HEK293 (cell line): ENCODE measurements around the gene TDP1.

Experiments
- BCL11A ChIP-seq: fragments of 450-650 bp; formaldehyde crosslinking; IDR thresholded peaks from 2 replicates; pipeline ENCODE4 v1.5.1; 2016; ENCODE audit warnings: low read depth, missing biosample characterization, missing genetic modification characterization
- BCL11B ChIP-seq: fragments of 450-650 bp; formaldehyde crosslinking; IDR thresholded peaks from 2 replicates; pipeline ENCODE4 v1.5.1; 2016; ENCODE audit warnings: low read depth, missing biosample characterization, missing genetic modification characterization
- GLI2 ChIP-seq: fragments of 450-650 bp; formaldehyde crosslinking; IDR thresholded peaks from 2 replicates; pipeline ENCODE4; 2017; ENCODE audit warnings: missing biosample characterization, missing genetic modification characterization, low read depth, borderline replicate concordance
- GLIS2 ChIP-seq: fragments of 450-650 bp; formaldehyde crosslinking; IDR thresholded peaks from 2 replicates; pipeline ENCODE4 v1.5.1; 2016; ENCODE audit warnings: missing biosample characterization, missing genetic modification characterization
- HOXC10 ChIP-seq: sonication (generic); formaldehyde crosslinking; IDR thresholded peaks from 2 replicates; pipeline ENCODE4 v1.8.1; 2023; ENCODE audit warnings: mild to moderate bottlenecking, missing genetic modification reagents
- REPIN1 ChIP-seq: fragments of 450-650 bp; formaldehyde crosslinking; IDR thresholded peaks from 2 replicates; pipeline ENCODE4 v1.5.1; 2017; ENCODE audit warnings: missing biosample characterization, missing genetic modification characterization, low read depth
- SP2 ChIP-seq: fragments of 450-650 bp; formaldehyde crosslinking; IDR thresholded peaks from 2 replicates; pipeline ENCODE4 v1.5.1; 2016; ENCODE audit warnings: missing biosample characterization, missing genetic modification characterization
- ZBTB21 ChIP-seq: fragments of 450-650 bp; formaldehyde crosslinking; IDR thresholded peaks from 2 replicates; pipeline ENCODE4 v1.5.1; 2017; ENCODE audit warnings: missing biosample characterization, missing genetic modification characterization
- ZNF112 ChIP-seq: fragments of 450-650 bp; formaldehyde crosslinking; IDR thresholded peaks from 2 replicates; pipeline ENCODE4 v1.5.0; 2017; ENCODE audit warnings: missing biosample characterization, missing genetic modification characterization
- ZNF155 ChIP-seq: fragments of 450-650 bp; formaldehyde crosslinking; IDR thresholded peaks from 2 replicates; pipeline ENCODE4 v1.5.1; 2016; ENCODE audit warnings: missing biosample characterization, missing genetic modification characterization
- ZNF223 ChIP-seq: fragments of 450-650 bp; formaldehyde crosslinking; IDR thresholded peaks from 2 replicates; pipeline ENCODE4 v1.5.1; 2016; ENCODE audit warnings: missing biosample characterization, missing genetic modification characterization
- ZNF23 ChIP-seq: fragments of 450-650 bp; formaldehyde crosslinking; IDR thresholded peaks from 2 replicates; pipeline ENCODE4 v1.5.1; 2016; ENCODE audit warnings: missing biosample characterization, missing genetic modification characterization, borderline replicate concordance
- ZNF24 ChIP-seq: fragments of 450-650 bp; formaldehyde crosslinking; IDR thresholded peaks from 2 replicates; pipeline ENCODE4 v1.5.1; 2016; ENCODE audit warnings: missing biosample characterization, missing genetic modification characterization
- ZNF426 ChIP-seq: fragments of 450-650 bp; formaldehyde crosslinking; IDR thresholded peaks from 2 replicates; pipeline ENCODE4 v1.5.1; 2017; ENCODE audit warnings: missing biosample characterization, missing genetic modification characterization, mild to moderate bottlenecking, inconsistent platforms, moderate library complexity
- ZNF514 ChIP-seq: fragments of 450-650 bp; formaldehyde crosslinking; IDR thresholded peaks from 2 replicates; pipeline ENCODE4 v1.5.1; 2016; ENCODE audit warnings: missing biosample characterization, missing genetic modification characterization
- ZNF585B ChIP-seq: fragments of 450-650 bp; formaldehyde crosslinking; IDR thresholded peaks from 2 replicates; pipeline ENCODE4 v1.5.1; 2016; ENCODE audit warnings: missing biosample characterization, missing genetic modification characterization
- ZNF623 ChIP-seq: fragments of 450-650 bp; formaldehyde crosslinking; IDR thresholded peaks from 2 replicates; pipeline ENCODE4 v1.5.1; 2016; ENCODE audit warnings: missing biosample characterization, missing genetic modification characterization
- ZNF701 ChIP-seq: fragments of 450-650 bp; formaldehyde crosslinking; IDR thresholded peaks from 2 replicates; pipeline ENCODE4 v1.5.1; 2016; ENCODE audit warnings: missing biosample characterization, missing genetic modification characterization
- ZNF768 ChIP-seq: fragments of 450-650 bp; formaldehyde crosslinking; IDR thresholded peaks from 2 replicates; pipeline ENCODE4 v1.5.1; 2018; ENCODE audit warnings: missing biosample characterization, mild to moderate bottlenecking, missing genetic modification characterization
- TF ChIP-seq, protein P1 (sequence below): fragments of 450-650 bp; formaldehyde crosslinking; IDR thresholded peaks from 2 replicates; pipeline ENCODE4 v1.5.1; 2017; ENCODE audit warnings: missing biosample characterization, missing genetic modification characterization
- TF ChIP-seq, protein P2 (sequence below): fragments of 450-650 bp; formaldehyde crosslinking; IDR thresholded peaks from 2 replicates; pipeline ENCODE4 v1.5.1; 2016; ENCODE audit warnings: missing biosample characterization, missing genetic modification characterization
- TF ChIP-seq, protein P3 (sequence below): fragments of 450-650 bp; formaldehyde crosslinking; IDR thresholded peaks from 2 replicates; pipeline ENCODE4 v1.5.1; 2016; ENCODE audit warnings: missing biosample characterization, missing genetic modification characterization, borderline replicate concordance
- TF ChIP-seq, protein P4 (sequence below): fragments of 450-650 bp; formaldehyde crosslinking; IDR thresholded peaks from 2 replicates; pipeline ENCODE4 v1.5.1; 2016; ENCODE audit warnings: missing biosample characterization, missing genetic modification characterization
- TF ChIP-seq, protein P5 (sequence below): fragments of 450-650 bp; IDR thresholded peaks from 2 replicates; pipeline ENCODE4 v1.5.1; 2018; ENCODE audit warnings: missing biosample characterization, missing genetic modification characterization
- TF ChIP-seq, protein P6 (sequence below): fragments of 450-650 bp; formaldehyde crosslinking; IDR thresholded peaks from 2 replicates; pipeline ENCODE4 v1.5.1; 2016; ENCODE audit warnings: missing biosample characterization, missing genetic modification characterization
- TF ChIP-seq, protein P7 (sequence below): fragments of 450-650 bp; formaldehyde crosslinking; IDR thresholded peaks from 2 replicates; pipeline ENCODE4 v1.5.1; 2016; ENCODE audit warnings: missing biosample characterization, missing genetic modification characterization

TDP1 gene

DNA sequence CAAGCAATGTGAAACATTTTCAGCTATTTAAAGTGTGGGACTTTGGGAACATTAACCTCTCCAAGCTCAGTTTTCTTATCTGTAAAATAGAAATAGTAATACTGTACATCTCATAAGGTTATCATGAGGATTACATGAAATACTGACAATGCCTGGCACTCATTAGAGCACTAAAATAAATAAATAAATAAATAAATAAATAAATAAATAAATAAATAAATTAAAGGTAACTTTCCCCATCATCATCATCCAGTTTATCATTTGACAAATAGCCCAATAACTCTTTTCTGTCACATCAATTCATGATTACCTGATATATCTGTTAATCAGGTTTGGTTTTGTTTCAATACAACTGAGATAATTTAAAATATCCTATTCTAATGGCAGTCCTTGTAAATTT is 49.7 kb upstream of the TDP1 start (continued):
- peak; percentile 81; the same call in 1 of the 2 replicates for TF ChIP-seq ZNF514 (tag by site-specific recombination)
- TF ChIP-seq, protein P1, sequence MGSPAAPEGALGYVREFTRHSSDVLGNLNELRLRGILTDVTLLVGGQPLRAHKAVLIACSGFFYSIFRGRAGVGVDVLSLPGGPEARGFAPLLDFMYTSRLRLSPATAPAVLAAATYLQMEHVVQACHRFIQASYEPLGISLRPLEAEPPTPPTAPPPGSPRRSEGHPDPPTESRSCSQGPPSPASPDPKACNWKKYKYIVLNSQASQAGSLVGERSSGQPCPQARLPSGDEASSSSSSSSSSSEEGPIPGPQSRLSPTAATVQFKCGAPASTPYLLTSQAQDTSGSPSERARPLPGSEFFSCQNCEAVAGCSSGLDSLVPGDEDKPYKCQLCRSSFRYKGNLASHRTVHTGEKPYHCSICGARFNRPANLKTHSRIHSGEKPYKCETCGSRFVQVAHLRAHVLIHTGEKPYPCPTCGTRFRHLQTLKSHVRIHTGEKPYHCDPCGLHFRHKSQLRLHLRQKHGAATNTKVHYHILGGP, result no peak
- TF ChIP-seq, protein P2, sequence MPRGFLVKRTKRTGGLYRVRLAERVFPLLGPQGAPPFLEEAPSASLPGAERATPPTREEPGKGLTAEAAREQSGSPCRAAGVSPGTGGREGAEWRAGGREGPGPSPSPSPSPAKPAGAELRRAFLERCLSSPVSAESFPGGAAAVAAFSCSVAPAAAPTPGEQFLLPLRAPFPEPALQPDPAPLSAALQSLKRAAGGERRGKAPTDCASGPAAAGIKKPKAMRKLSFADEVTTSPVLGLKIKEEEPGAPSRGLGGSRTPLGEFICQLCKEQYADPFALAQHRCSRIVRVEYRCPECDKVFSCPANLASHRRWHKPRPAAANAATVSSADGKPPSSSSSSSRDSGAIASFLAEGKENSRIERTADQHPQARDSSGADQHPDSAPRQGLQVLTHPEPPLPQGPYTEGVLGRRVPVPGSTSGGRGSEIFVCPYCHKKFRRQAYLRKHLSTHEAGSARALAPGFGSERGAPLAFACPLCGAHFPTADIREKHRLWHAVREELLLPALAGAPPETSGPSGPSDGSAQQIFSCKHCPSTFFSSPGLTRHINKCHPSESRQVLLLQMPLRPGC, result no peak
- TF ChIP-seq ZNF112 (tag by site-specific recombination), result no peak
- no peak for TF ChIP-seq BCL11A (tag by site-specific recombination)
- TF ChIP-seq ZNF23 (tag by site-specific recombination), result no peak
- TF ChIP-seq ZNF768 (tag by site-specific recombination), result no peak
- no peak for TF ChIP-seq ZNF155
- no peak for TF ChIP-seq ZNF701 (tag by site-specific recombination)
- no peak for TF ChIP-seq GLIS2
- no peak for TF ChIP-seq HOXC10 (CRISPR knock-in tag)
- TF ChIP-seq, protein P3, sequence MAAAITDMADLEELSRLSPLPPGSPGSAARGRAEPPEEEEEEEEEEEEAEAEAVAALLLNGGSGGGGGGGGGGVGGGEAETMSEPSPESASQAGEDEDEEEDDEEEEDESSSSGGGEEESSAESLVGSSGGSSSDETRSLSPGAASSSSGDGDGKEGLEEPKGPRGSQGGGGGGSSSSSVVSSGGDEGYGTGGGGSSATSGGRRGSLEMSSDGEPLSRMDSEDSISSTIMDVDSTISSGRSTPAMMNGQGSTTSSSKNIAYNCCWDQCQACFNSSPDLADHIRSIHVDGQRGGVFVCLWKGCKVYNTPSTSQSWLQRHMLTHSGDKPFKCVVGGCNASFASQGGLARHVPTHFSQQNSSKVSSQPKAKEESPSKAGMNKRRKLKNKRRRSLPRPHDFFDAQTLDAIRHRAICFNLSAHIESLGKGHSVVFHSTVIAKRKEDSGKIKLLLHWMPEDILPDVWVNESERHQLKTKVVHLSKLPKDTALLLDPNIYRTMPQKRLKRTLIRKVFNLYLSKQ, result peak; percentile 98
- no peak for TF ChIP-seq ZNF223 (tag by site-specific recombination)
- TF ChIP-seq ZNF585B (tag by site-specific recombination), result no peak
- peak; percentile 66; the same call in 1 of the 2 replicates for TF ChIP-seq ZBTB21 (tag by site-specific recombination)
- TF ChIP-seq, protein P4, sequence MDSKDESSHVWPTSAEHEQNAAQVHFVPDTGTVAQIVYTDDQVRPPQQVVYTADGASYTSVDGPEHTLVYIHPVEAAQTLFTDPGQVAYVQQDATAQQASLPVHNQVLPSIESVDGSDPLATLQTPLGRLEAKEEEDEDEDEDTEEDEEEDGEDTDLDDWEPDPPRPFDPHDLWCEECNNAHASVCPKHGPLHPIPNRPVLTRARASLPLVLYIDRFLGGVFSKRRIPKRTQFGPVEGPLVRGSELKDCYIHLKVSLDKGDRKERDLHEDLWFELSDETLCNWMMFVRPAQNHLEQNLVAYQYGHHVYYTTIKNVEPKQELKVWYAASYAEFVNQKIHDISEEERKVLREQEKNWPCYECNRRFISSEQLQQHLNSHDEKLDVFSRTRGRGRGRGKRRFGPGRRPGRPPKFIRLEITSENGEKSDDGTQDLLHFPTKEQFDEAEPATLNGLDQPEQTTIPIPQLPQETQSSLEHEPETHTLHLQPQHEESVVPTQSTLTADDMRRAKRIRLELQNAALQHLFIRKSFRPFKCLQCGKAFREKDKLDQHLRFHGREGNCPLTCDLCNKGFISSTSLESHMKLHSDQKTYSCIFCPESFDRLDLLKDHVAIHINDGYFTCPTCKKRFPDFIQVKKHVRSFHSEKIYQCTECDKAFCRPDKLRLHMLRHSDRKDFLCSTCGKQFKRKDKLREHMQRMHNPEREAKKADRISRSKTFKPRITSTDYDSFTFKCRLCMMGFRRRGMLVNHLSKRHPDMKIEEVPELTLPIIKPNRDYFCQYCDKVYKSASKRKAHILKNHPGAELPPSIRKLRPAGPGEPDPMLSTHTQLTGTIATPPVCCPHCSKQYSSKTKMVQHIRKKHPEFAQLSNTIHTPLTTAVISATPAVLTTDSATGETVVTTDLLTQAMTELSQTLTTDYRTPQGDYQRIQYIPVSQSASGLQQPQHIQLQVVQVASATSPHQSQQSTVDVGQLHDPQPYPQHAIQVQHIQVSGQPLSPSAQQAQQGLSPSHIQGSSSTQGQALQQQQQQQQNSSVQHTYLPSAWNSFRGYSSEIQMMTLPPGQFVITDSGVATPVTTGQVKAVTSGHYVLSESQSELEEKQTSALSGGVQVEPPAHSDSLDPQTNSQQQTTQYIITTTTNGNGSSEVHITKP (tag by site-specific recombination), result no peak
- TF ChIP-seq SP2, result no peak
- peak; percentile 52; the same call in 1 of the 2 replicates for TF ChIP-seq GLI2 (tag by site-specific recombination)
- TF ChIP-seq ZNF24 (tag by site-specific recombination), result no peak
- TF ChIP-seq, protein P5, sequence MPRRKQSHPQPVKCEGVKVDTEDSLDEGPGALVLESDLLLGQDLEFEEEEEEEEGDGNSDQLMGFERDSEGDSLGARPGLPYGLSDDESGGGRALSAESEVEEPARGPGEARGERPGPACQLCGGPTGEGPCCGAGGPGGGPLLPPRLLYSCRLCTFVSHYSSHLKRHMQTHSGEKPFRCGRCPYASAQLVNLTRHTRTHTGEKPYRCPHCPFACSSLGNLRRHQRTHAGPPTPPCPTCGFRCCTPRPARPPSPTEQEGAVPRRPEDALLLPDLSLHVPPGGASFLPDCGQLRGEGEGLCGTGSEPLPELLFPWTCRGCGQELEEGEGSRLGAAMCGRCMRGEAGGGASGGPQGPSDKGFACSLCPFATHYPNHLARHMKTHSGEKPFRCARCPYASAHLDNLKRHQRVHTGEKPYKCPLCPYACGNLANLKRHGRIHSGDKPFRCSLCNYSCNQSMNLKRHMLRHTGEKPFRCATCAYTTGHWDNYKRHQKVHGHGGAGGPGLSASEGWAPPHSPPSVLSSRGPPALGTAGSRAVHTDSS (tag by site-specific recombination), result no peak
- TF ChIP-seq BCL11B (tag by site-specific recombination), result no peak
- peak; percentile 84 for TF ChIP-seq ZNF623 (tag by site-specific recombination)
- TF ChIP-seq REPIN1 (tag by site-specific recombination), result no peak
- TF ChIP-seq, protein P6, sequence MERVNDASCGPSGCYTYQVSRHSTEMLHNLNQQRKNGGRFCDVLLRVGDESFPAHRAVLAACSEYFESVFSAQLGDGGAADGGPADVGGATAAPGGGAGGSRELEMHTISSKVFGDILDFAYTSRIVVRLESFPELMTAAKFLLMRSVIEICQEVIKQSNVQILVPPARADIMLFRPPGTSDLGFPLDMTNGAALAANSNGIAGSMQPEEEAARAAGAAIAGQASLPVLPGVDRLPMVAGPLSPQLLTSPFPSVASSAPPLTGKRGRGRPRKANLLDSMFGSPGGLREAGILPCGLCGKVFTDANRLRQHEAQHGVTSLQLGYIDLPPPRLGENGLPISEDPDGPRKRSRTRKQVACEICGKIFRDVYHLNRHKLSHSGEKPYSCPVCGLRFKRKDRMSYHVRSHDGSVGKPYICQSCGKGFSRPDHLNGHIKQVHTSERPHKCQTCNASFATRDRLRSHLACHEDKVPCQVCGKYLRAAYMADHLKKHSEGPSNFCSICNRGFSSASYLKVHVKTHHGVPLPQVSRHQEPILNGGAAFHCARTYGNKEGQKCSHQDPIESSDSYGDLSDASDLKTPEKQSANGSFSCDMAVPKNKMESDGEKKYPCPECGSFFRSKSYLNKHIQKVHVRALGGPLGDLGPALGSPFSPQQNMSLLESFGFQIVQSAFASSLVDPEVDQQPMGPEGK, result no peak
- peak; percentile 98 for TF ChIP-seq ZNF426 (tag by site-specific recombination)
- TF ChIP-seq, protein P7, sequence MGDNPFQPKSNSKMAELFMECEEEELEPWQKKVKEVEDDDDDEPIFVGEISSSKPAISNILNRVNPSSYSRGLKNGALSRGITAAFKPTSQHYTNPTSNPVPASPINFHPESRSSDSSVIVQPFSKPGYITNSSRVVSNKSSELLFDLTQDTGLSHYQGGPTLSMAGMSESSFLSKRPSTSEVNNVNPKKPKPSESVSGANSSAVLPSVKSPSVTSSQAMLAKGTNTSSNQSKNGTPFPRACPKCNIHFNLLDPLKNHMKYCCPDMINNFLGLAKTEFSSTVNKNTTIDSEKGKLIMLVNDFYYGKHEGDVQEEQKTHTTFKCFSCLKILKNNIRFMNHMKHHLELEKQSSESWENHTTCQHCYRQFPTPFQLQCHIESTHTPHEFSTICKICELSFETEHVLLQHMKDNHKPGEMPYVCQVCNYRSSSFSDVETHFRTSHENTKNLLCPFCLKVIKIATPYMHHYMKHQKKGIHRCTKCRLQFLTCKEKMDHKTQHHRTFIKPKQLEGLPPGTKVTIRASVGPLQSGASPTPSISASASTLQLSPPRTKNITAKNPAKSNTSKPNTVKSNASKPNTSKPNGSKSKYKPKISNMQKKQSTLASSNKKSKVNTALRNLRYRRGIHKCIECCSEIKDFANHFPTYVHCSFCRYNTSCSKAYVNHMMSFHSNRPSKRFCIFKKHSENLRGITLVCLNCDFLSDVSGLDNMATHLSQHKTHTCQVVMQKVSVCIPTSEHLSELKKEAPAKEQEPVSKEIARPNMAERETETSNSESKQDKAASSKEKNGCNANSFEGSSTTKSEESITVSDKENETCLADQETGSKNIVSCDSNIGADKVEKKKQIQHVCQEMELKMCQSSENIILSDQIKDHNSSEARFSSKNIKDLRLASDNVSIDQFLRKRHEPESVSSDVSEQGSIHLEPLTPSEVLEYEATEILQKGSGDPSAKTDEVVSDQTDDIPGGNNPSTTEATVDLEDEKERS (tag by site-specific recombination), result no peak
